GM19463 (cell line): ENCODE data around the gene SIX3.

Source experiments
- ATAC-seq: cut with Tn5 transposase; IDR thresholded peaks from one replicate; pipeline ENCODE4 v1.9.1; 2021; ENCODE audit warnings: mild to moderate bottlenecking, moderate library complexity; ENCODE audit not compliant: unreplicated experiment

Gene SIX3

GRCh38 chr2:44980751-44981713 is 39.5 kb downstream of the SIX3 start:
- ATAC-seq: no peak

GRCh38 chr2:44981714-44982108 is 40.2 kb downstream of the SIX3 start:
- no peak for ATAC-seq

- ATAC-seq: no peak
Observed at GRCh38 chr2:44983836-44984604, 42.5 kb downstream of the SIX3 start.

- no peak for ATAC-seq
Observed at GRCh38 chr2:44989176-44989575, 47.7 kb downstream of the SIX3 start.

- ATAC-seq: no peak
Observed at GRCh38 chr2:44994377-44994776, 52.9 kb downstream of the SIX3 start.
